Chondrocyte (in vitro differentiated cells): ENCODE data around the gene SLC7A14. TPM values are rescaled to one million over a fixed set of nuclear protein-coding genes. Genes with fewer than 3 reads are reported as not detected.

Source experiments
- DNase-seq: peaks from one replicate; pipeline ENCODE4 v3.0.0; 2021; ENCODE audit warnings: mixed read lengths, low spot score
- H3K27ac Mint-ChIP-seq: one replicate; pipeline ENCODE4 v1.8.0; 2021; ENCODE audit warnings: mild to moderate bottlenecking, moderate library complexity, mixed read lengths; ENCODE audit not compliant: unreplicated experiment
- H3K27me3 Mint-ChIP-seq: 2 replicates; pipeline ENCODE4 v1.8.0; 2021; ENCODE audit warnings: low read depth, mixed read lengths
- H3K36me3 Mint-ChIP-seq: 2 replicates; pipeline ENCODE4 v1.8.0; 2021; ENCODE audit warnings: low read depth, mixed read lengths
- H3K4me1 Mint-ChIP-seq: 2 replicates; pipeline ENCODE4 v1.8.0; 2021; ENCODE audit warnings: low read depth, mild to moderate bottlenecking, mixed read lengths
- H3K4me3 Mint-ChIP-seq: one replicate; pipeline ENCODE4 v1.8.0; 2021; ENCODE audit warnings: mild to moderate bottlenecking, moderate library complexity, mixed read lengths; ENCODE audit not compliant: unreplicated experiment
- H3K9me3 Mint-ChIP-seq: 2 replicates; pipeline ENCODE4 v1.8.0; 2021; ENCODE audit warnings: low read depth, mixed read lengths
- long read RNA-seq: library from polyadenylated mRNA; stranded (forward); transcript quantifications from one replicate; pipeline ENCODE4 v2.0.0, GENCODE V29; 2021
- total RNA-seq: library from RNA; stranded (reverse); gene quantifications from 3 replicates; pipeline ENCODE4 v1.2.1, GENCODE V29; 2021
- TF ChIP-seq, protein P1 (sequence below): fragments of 200-600 bp; sonication (generic); IDR thresholded peaks from 2 replicates; pipeline ENCODE4 v1.5.0; 2021; ENCODE audit warnings: antibody characterized with exemption, mild to moderate bottlenecking, moderate library complexity

Gene SLC7A14
- total RNA-seq: 0.02 TPM in 1 of 3 replicates, not detected in the others
- long read RNA-seq: 0 reads

DNA sequence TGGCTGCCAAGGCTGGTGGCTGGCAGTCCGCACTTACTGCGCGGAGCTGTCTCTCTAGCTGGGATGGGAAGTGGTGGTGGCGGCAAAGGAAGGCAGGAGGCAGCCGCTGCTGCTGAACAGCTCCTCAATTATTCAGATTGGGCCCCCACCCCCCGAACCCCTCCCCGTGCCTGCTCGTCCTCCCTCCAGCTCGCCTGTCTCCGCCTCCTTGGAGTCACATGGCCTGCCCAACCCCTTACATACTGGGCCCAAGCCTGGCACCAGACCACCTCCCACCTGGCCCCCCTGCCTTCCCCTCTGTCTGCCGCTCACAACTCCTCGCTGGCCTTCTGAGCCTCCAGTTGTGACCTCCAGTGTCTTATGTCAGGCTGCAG is at the start of gene SLC7A14:
Gene SLC7A14, minus strand, starts transcription at position 139 of the 374 bp plus-strand sequence. CDS start 59,139 bp downstream, outside the sequence.
- no peak within 1 kb of the TSS for H3K27ac Mint-ChIP-seq
- peaks cover 40% of the 10 kb centered on the region for H3K27me3 Mint-ChIP-seq
- no peak for DNase-seq
- H3K9me3 Mint-ChIP-seq: no peaks in the 10 kb centered on the region
- H3K4me3 Mint-ChIP-seq: peak within 1 kb of the TSS; percentile 62
- TF ChIP-seq, protein P1, sequence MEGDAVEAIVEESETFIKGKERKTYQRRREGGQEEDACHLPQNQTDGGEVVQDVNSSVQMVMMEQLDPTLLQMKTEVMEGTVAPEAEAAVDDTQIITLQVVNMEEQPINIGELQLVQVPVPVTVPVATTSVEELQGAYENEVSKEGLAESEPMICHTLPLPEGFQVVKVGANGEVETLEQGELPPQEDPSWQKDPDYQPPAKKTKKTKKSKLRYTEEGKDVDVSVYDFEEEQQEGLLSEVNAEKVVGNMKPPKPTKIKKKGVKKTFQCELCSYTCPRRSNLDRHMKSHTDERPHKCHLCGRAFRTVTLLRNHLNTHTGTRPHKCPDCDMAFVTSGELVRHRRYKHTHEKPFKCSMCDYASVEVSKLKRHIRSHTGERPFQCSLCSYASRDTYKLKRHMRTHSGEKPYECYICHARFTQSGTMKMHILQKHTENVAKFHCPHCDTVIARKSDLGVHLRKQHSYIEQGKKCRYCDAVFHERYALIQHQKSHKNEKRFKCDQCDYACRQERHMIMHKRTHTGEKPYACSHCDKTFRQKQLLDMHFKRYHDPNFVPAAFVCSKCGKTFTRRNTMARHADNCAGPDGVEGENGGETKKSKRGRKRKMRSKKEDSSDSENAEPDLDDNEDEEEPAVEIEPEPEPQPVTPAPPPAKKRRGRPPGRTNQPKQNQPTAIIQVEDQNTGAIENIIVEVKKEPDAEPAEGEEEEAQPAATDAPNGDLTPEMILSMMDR: no peak
- H3K36me3 Mint-ChIP-seq: no peaks in the 10 kb centered on the region
- H3K4me1 Mint-ChIP-seq: peaks cover 8% of the 10 kb centered on the region

GRCh38 chr3:170635385-170635735 is 49.5 kb upstream of the SLC7A14 start:
- no peak overlapping the region for H3K4me3 Mint-ChIP-seq
- no peak overlapping the region for H3K27ac Mint-ChIP-seq
- no peaks in the 10 kb centered on the region for H3K9me3 Mint-ChIP-seq
- TF ChIP-seq, protein P1: no peak
- no peak for DNase-seq
- peaks cover 25% of the 10 kb centered on the region for H3K4me1 Mint-ChIP-seq
- H3K27me3 Mint-ChIP-seq: no peaks in the 10 kb centered on the region
- no peaks in the 10 kb centered on the region for H3K36me3 Mint-ChIP-seq

- H3K27ac Mint-ChIP-seq: no peak overlapping the region
- no peaks in the 10 kb centered on the region for H3K36me3 Mint-ChIP-seq
- H3K27me3 Mint-ChIP-seq: peaks cover under 1% of the 10 kb centered on the region
- no peaks in the 10 kb centered on the region for H3K9me3 Mint-ChIP-seq
- peaks cover 25% of the 10 kb centered on the region for H3K4me1 Mint-ChIP-seq
- no peak for DNase-seq
- TF ChIP-seq, protein P1: no peak
- H3K4me3 Mint-ChIP-seq: no peak overlapping the region
These were observed 48.9 kb upstream of the SLC7A14 start for GRCh38 chr3:170634663-170635384.

DNA sequence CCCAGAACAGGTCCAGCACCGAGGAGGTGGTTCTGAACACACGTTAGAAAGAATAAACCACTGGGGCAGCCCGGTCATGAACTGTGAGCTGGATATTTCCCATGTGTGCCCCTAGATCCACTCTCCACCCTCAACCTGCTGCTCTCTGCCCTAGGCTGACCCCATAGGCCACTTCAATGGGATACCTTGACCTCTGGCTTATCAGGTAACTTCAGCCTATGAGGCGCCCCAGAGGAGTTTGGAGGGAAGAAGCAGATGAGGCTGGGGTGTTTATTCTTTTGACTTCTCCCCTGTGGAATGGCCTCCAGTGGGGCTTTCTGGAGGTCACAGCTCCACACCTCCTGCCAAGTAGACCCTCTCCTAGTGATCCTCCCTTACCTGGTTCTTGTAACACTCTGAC is 47.7 kb upstream of the SLC7A14 start:
- Mint-ChIP-seq H3K9me3 (no peaks in the 10 kb centered on the region), H3K4me3 (no peak overlapping the region), H3K36me3 (no peaks in the 10 kb centered on the region), H3K27me3 (peaks cover 7% of the 10 kb centered on the region), H3K27ac (no peak overlapping the region), H3K4me1 (peaks cover 25% of the 10 kb centered on the region)
- TF ChIP-seq, protein P1: no peak
- no peak for DNase-seq

DNA sequence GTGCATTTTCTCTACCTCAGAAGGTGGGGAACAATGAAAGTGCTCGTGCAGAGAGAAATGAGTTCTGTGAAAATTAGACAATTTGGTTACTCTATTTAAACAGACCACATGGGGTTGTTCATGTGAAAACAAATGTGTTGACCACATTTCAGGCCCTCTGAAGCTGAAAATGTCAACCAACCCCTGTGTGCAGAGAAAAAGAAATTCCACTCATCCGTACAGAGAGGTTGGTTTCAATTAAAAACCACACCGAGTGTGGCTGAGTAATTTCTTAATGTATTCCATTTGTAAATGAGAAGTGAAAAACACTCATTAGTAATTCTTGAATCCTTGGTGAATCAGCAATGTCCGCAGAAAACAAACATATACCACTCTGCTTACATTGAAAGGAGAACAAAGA is 46.9 kb upstream of the SLC7A14 start:
- no peaks in the 10 kb centered on the region for H3K9me3 Mint-ChIP-seq
- H3K27me3 Mint-ChIP-seq: peaks cover 7% of the 10 kb centered on the region
- H3K27ac Mint-ChIP-seq: no peak overlapping the region
- DNase-seq: no peak
- H3K4me3 Mint-ChIP-seq: no peak overlapping the region
- TF ChIP-seq, protein P1: no peak
- peaks cover 25% of the 10 kb centered on the region for H3K4me1 Mint-ChIP-seq
- H3K36me3 Mint-ChIP-seq: no peaks in the 10 kb centered on the region
